ENCODE measurements around the gene PIGA. TPM values are rescaled to one million over a fixed set of nuclear protein-coding genes. Genes with fewer than 3 reads are reported as not detected.

Gene PIGA
- total RNA-seq, 1 experiment from 2014 or later = 13.9 TPM

GRCh38 chrX:15384304-15384703 lies 49.0 kb upstream of the PIGA start, which contains the start of gene VEGFD:
TSS of gene VEGFD (minus strand) at chrX:15384413. CDS start at chrX:15383946, 467 bp downstream.
- no peak for DNase-seq
- H3K4me2 ChIP-seq (ENCODE audit: insufficient read depth, insufficient read length, low read length) = no peak within 1 kb of the TSS
- H3K27ac ChIP-seq (ENCODE audit: insufficient read length, low read depth, low read length) = no peak within 1 kb of the TSS
- no peak within 1 kb of the TSS for H2BK5ac ChIP-seq (ENCODE audit: insufficient read length, low read length)
- no peak for TF ChIP-seq CTCF (conservative IDR thresholded peaks at IDR 0.05)
- H2AK5ac ChIP-seq (ENCODE audit: insufficient read length, low read length) = no peak within 1 kb of the TSS
- no CpG with 5 or more reads among the region's 2 CpGs for WGBS (ENCODE audit: extremely low coverage, insufficient read length, low lambda C conversion rate)
- no peak within 1 kb of the TSS for H2BK20ac ChIP-seq (ENCODE audit: low read depth, low read length, poor library complexity, severe bottlenecking)
- Mint-ChIP-seq H3K27ac (no peak within 1 kb of the TSS), H3K27me3 (ENCODE audit: low read depth) (no peaks in the 10 kb centered on the region), H3K4me3 (no peak within 1 kb of the TSS), H3K9me3 (no peaks in the 10 kb centered on the region), H3K36me3 (ENCODE audit: insufficient read depth in 1 of 3, low read depth in 3 of 3) (no peaks in the 10 kb centered on the region; a peak in 2 of 7 replicates), H3K4me1 (peaks cover 13 to 14% of the 10 kb centered on the region in 2 experiments)
- no peak within 1 kb of the TSS for H3K56ac ChIP-seq (ENCODE audit: insufficient read length, low read depth, low read length)
- no peak within 1 kb of the TSS for H2BK120ac ChIP-seq (ENCODE audit: low read depth, low read length, poor library complexity, severe bottlenecking)
- no peaks in the 10 kb centered on the region for H3K79me2 ChIP-seq (ENCODE audit: insufficient read depth, low read length)
- H2AFZ ChIP-seq (ENCODE audit: low read length) = no peak within 1 kb of the TSS
- no peaks in the 10 kb centered on the region for H3K27me3 ChIP-seq (ENCODE audit: insufficient read depth, low read length)
- no peak within 1 kb of the TSS for H4K5ac ChIP-seq (ENCODE audit: insufficient read length, low read depth, low read length)
- H3K23me2 ChIP-seq (ENCODE audit: insufficient read length, low read depth, low read length, poor library complexity, severe bottlenecking) = no peaks in the 10 kb centered on the region
- H3K9ac ChIP-seq (ENCODE audit: extremely low read depth, insufficient read length, low read length) = no peak within 1 kb of the TSS
- no peak within 1 kb of the TSS for H2BK12ac ChIP-seq (ENCODE audit: insufficient read length, low read depth, low read length)
- H4K8ac ChIP-seq (replicated peaks; ENCODE audit: insufficient read length, low read depth, low read length) = no peak within 1 kb of the TSS
- no peak within 1 kb of the TSS for H3K4ac ChIP-seq (ENCODE audit: low read depth, low read length)
- H3K79me1 ChIP-seq (ENCODE audit: insufficient read depth, low read depth, low read length, poor library complexity, severe bottlenecking) = no peaks in the 10 kb centered on the region
- no peak within 1 kb of the TSS for H3K23ac ChIP-seq (ENCODE audit: insufficient read length, low read depth, low read length)
- H2BK15ac ChIP-seq (ENCODE audit: low read depth, low read length) = no peak within 1 kb of the TSS
- H3K4me1 ChIP-seq (ENCODE audit: insufficient read depth, low read length) = peaks cover 2% of the 10 kb centered on the region; the same call in 1 of the 2 replicates
- H3K18ac ChIP-seq (ENCODE audit: insufficient read length, low read depth, low read length) = no peak within 1 kb of the TSS
- no peaks in the 10 kb centered on the region for H4K20me1 ChIP-seq (ENCODE audit: control insufficient read depth, insufficient read depth, insufficient read length)
- no peak within 1 kb of the TSS for H4K91ac ChIP-seq (ENCODE audit: insufficient read length, low read depth, low read length)
- no peak within 1 kb of the TSS for H3K14ac ChIP-seq (ENCODE audit: insufficient read depth, low read length)
- H3K9me3 ChIP-seq (ENCODE audit: control insufficient read depth, low read depth, low read length) = no peaks in the 10 kb centered on the region
- no peak within 1 kb of the TSS for H3T11ph ChIP-seq (ENCODE audit: low read length)
